Fibroblast of lung (primary cell): Measurements from ENCODE around the gene DNAJB4.

Experiments used
- EZH2 ChIP-seq: IDR thresholded peaks from 2 replicates; pipeline ENCODE4 v1.5.1; 2012; ENCODE audit warnings: low read length, control low read depth, mild to moderate bottlenecking; ENCODE audit errors: missing control alignments
- TF ChIP-seq, protein P1 (sequence below), 2 donors: IDR thresholded peaks in 1 of 2; conservative IDR thresholded peaks in 1 of 2; 1 replicate in 1 of 2; 2 replicates in 1 of 2; pipeline ENCODE4 v1.5.1; 2011 to 2012; ENCODE audit warnings: low read length in 2 of 2, control low read depth in 1 of 2, inconsistent platforms in 1 of 2, low read depth in 1 of 2, mild to moderate bottlenecking in 1 of 2

DNA sequence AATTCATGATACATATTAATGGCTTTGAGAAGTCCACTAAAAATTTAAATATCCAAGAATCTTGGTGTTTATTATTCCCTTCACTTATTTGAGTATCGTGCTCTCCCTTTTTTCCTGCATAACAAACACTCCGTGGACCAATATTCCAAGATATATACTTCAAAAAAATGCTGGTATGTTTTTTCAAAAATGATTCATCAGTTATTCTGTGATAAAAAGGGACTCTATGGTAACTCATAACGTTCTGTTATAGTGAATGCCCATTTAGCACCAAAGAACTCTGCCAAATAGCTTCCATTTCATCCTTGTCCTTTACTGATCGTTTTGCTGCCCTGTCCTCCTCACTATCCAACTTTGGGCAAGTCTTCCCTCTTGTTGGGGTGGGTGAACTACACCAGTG, 53.9 kb downstream of the DNAJB4 start:
- TF ChIP-seq, protein P1, sequence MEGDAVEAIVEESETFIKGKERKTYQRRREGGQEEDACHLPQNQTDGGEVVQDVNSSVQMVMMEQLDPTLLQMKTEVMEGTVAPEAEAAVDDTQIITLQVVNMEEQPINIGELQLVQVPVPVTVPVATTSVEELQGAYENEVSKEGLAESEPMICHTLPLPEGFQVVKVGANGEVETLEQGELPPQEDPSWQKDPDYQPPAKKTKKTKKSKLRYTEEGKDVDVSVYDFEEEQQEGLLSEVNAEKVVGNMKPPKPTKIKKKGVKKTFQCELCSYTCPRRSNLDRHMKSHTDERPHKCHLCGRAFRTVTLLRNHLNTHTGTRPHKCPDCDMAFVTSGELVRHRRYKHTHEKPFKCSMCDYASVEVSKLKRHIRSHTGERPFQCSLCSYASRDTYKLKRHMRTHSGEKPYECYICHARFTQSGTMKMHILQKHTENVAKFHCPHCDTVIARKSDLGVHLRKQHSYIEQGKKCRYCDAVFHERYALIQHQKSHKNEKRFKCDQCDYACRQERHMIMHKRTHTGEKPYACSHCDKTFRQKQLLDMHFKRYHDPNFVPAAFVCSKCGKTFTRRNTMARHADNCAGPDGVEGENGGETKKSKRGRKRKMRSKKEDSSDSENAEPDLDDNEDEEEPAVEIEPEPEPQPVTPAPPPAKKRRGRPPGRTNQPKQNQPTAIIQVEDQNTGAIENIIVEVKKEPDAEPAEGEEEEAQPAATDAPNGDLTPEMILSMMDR (conservative IDR thresholded peaks at IDR 0.05 in 1 of 2, IDR thresholded peaks at IDR 0.05 in 1 of 2; ENCODE audit: low read depth in 1 of 2, low read length in 2 of 2): no peak
- no peak for TF ChIP-seq EZH2
